OCI-LY7 (cell line): ENCODE data around the gene ME1.

ENCODE experiments used
- CTCF ChIP-seq: fragments of 200-600 bp; sonication (generic); conservative IDR thresholded peaks from 2 replicates; pipeline ENCODE4 v1.5.1; 2014; ENCODE audit warnings: mild to moderate bottlenecking, antibody characterized with exemption, low read length, moderate library complexity, mixed read lengths
- EZH2phosphoT487 ChIP-seq: fragments of 200-600 bp; sonication (generic); IDR thresholded peaks from 2 replicates; pipeline ENCODE4 v1.6.1; 2018; ENCODE audit warnings: low read depth, borderline replicate concordance, mild to moderate bottlenecking, mixed run types, antibody characterized with exemption, low read length, moderate library complexity, mixed read lengths

GRCh38 chr6:83226517-83226916 lies 204.3 kb downstream of the ME1 start:
- no peak for TF ChIP-seq CTCF
- no peak for TF ChIP-seq EZH2phosphoT487
